HG03342 (cell line): ENCODE measurements around the gene KCNQ1.

ENCODE experiments used
- ATAC-seq: cut with Tn5 transposase; IDR thresholded peaks from one replicate; pipeline ENCODE4 v1.9.1; 2021; ENCODE audit warnings: mild to moderate bottlenecking, moderate library complexity; ENCODE audit not compliant: unreplicated experiment

The KCNQ1 gene

GRCh38 chr11:2531277-2531986, 86.6 kb downstream of the KCNQ1 start:
- no peak for ATAC-seq

- no peak for ATAC-seq
Observed at GRCh38 chr11:2531987-2532703, 87.3 kb downstream of the KCNQ1 start.

GRCh38 chr11:2532704-2533586, 88.1 kb downstream of the KCNQ1 start:
- ATAC-seq: peak; percentile 63

GRCh38 chr11:2533587-2534133, 88.9 kb downstream of the KCNQ1 start:
- ATAC-seq: no peak

- ATAC-seq: no peak
Observed at GRCh38 chr11:2534134-2534956, 89.5 kb downstream of the KCNQ1 start.

- no peak for ATAC-seq
Observed at GRCh38 chr11:2534957-2535672, 90.3 kb downstream of the KCNQ1 start.

- no peak for ATAC-seq
Observed at GRCh38 chr11:2535673-2536439, 91.0 kb downstream of the KCNQ1 start.

- ATAC-seq: no peak
Observed at GRCh38 chr11:2536440-2536989, 91.7 kb downstream of the KCNQ1 start.

GRCh38 chr11:2537010-2537705, 92.3 kb downstream of the KCNQ1 start:
- ATAC-seq: no peak

GRCh38 chr11:2537896-2538724, 93.3 kb downstream of the KCNQ1 start:
- no peak for ATAC-seq

GRCh38 chr11:2538951-2539350, 94.1 kb downstream of the KCNQ1 start:
- no peak for ATAC-seq

- ATAC-seq: no peak
Observed at GRCh38 chr11:2539371-2540222, 94.8 kb downstream of the KCNQ1 start.

GRCh38 chr11:2540223-2540991, 95.6 kb downstream of the KCNQ1 start:
- no peak for ATAC-seq

- ATAC-seq: no peak
Observed at GRCh38 chr11:2540992-2541680, 96.3 kb downstream of the KCNQ1 start.

- ATAC-seq: no peak
Observed at GRCh38 chr11:2541881-2542361, 97.1 kb downstream of the KCNQ1 start.
